KOPT-K1 (cell line): ENCODE measurements around the gene CD93.

Experiments used
- H3K27ac ChIP-seq: fragments of 200-600 bp; sonication (generic); 2 replicates; pipeline ENCODE4 v1.5.1; 2016; ENCODE audit warnings: antibody characterized with exemption, mild to moderate bottlenecking, low read depth, low read length; ENCODE audit not compliant: poor library complexity, severe bottlenecking
- H3K36me3 ChIP-seq: fragments of 200-600 bp; sonication (generic); 2 replicates; pipeline ENCODE4 v1.5.1; 2017; ENCODE audit warnings: antibody characterized with exemption, mild to moderate bottlenecking, low read length, moderate library complexity; ENCODE audit not compliant: insufficient read depth
- H3K9me3 ChIP-seq: fragments of 200-600 bp; sonication (generic); 2 replicates; pipeline ENCODE4 v1.5.1; 2017; ENCODE audit warnings: antibody characterized with exemption, low read length, mild to moderate bottlenecking; ENCODE audit not compliant: insufficient read depth, poor library complexity, severe bottlenecking

The CD93 gene

DNA sequence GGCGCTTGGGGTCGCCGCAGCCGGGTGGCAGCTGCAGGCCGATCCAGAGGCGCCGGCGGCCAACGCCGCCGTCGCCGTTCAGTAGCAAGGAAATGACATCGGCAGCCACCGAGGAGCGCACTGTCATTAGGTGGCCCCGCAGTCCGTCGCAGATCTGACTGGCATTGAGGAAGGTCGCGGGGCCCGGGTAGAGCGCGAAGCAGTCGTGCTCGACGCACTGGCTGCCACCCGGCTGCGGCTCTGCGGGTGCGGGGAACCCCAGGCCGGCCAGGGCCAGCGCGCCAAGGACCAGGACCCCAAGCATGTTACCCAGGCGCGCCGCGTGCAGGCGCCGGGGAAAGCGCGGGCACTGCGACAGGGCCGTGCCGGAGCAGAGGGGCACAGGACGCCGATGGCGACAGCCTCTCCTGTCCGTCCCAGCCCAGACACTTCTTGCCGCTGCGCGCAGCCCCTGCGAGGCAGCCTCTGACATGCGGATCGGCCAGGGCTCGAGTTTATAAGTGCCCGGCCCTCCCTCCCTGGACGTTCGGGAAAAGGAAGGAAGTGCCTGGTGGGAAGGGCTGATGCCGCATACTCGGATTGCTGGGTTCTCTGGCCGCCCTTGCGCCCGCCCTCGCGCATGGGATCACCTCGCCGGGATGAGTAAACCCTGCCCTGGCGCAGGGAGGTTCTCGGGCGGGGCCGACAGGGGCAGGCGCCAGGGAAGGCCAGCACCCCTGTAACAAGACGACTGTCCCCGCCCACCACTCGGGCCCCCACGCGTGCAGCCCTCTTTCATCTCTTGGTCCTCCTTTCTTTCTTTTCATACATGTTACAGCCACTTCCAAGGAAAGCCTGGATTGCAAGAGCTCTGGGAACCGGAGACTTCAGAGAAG, 36.7 kb downstream of the CD93 start, which contains the start of gene THBD:
Gene THBD, minus strand, starts transcription at position 472 of the 875 bp plus-strand sequence. Its CDS starts 168 bp downstream, at position 304.
- Histone ChIP-seq H3K36me3 (no peaks in the 10 kb centered on the region), H3K27ac (no peak within 1 kb of the TSS), H3K9me3 (no peaks in the 10 kb centered on the region)

DNA sequence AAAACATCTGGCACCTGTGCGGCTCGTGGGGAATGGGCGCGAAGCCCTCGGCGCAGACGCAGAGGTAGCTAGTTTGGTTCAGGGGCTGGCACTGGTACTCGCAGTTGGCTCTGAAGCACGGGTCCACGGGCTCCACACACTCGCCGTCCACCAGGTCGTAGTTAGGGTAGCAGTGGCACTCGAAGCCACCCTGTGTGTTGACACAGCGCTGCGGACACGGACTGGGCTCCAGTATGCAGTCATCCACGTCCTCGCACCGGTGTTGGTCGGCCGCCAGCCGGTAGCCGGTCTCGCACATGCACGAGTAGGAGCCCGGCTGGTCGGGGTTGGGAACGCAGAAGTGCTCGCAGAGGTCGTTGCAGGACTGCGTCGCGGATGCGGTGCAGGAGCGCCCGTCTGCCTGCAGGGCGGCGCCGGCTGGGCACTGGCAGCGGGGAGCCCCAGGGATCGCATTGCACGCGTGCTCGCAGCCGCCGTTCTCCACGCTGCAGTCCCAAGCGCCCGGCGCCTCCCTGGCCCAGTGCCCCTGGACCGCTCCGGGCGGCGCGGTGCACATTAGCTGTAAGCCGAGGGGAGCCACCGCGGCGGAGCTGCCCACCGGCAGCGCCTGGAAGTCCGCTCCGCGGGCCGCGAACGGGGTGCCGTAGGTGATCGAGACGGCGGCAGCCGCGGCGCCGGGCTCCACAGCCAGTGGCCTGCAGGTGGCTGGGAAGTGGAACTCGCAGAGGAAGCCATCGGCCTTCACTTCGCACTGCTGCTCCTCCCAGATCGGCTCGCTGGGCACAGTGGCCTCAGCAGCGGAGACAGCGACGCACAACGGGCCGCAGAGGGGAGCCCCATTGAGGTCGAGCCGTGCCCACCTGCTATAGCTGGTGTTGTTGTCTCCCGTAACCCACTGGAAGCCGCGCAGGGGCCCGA, 37.6 kb downstream of the CD93 start:
- H3K27ac ChIP-seq, result no peak overlapping the region
- H3K36me3 ChIP-seq, result no peaks in the 10 kb centered on the region
- no peaks in the 10 kb centered on the region for H3K9me3 ChIP-seq

DNA sequence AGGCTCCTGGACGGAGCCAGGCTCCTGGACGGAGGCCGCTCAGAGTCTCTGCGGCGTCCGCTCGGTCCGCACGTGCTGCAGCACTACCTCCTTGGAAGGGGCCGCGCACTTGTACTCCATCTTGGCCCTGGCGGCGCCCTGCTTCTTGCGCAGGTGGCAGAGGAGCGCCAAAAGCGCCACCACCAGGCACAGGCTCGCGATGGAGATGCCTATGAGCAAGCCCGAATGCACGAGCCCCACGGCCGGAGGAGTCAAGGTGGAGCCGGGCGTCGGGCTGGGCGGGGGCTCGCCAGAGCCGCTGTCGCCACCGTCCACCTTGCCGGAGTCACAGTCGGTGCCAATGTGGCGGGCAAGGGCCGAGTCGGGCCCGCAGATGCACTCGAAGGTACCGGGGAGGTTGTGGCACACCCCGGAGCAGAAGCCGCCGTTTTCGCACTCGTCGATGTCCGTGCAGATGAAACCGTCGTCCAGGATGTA, 38.3 kb downstream of the CD93 start:
- H3K27ac ChIP-seq, result no peak overlapping the region
- H3K36me3 ChIP-seq, result no peaks in the 10 kb centered on the region
- no peaks in the 10 kb centered on the region for H3K9me3 ChIP-seq

DNA sequence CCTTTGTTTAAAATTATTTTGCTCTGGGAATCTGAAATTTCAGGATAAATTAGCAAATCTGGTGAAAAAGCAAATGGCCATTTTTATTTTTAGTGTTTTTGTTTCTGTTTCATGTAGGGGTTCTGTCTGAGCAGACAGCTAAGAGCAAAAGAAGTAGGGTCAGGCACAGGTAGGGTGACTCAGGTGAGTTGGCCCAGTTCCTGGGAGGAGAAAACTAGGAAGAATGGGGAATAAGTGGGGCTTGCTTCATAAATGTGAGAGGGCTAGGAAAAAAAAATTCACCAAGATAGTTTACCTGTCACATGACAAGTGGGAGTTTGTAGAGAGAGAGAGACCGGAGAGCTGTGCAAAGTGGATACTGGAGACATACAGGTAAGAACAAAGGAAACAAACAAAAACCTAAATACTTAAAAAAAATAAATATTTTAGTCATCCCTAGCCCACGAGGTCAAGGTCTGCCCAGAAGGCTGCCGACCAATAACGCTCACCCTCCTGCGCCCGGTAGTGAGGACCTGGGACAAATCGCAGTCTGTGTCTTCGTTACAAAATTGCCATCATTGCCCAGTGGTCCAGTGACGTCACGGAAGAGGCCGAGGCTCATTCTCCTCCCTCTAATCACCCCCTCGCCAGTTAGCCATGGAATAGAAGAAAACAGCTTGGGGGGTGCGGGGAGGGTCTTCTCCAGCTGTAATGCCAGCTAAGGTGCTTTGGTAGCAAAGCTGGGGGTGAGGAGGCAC, 39.0 kb downstream of the CD93 start:
- no peaks in the 10 kb centered on the region for H3K36me3 ChIP-seq
- H3K27ac ChIP-seq, result no peak overlapping the region
- no peaks in the 10 kb centered on the region for H3K9me3 ChIP-seq

DNA sequence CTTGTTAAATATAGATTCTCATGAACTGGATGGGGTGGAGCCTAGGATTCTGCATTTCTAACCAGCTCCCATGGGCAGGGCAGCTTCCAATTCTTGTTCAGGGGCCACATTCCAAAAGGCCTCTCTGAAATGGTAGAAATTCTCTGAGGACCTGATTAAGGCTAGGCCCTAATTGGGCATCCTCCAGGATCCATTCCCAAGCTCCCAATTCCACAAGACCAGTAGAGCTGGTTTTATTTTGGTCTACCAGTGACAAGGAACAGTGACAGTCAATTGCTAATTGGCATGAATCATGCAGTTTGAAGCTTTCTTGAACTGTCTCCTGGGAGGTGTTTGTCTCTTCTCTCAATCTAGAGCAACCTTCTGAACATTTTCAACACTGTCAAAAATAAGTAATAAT, 39.7 kb downstream of the CD93 start:
- Histone ChIP-seq H3K9me3 (no peaks in the 10 kb centered on the region), H3K36me3 (no peaks in the 10 kb centered on the region), H3K27ac (no peak overlapping the region)

DNA sequence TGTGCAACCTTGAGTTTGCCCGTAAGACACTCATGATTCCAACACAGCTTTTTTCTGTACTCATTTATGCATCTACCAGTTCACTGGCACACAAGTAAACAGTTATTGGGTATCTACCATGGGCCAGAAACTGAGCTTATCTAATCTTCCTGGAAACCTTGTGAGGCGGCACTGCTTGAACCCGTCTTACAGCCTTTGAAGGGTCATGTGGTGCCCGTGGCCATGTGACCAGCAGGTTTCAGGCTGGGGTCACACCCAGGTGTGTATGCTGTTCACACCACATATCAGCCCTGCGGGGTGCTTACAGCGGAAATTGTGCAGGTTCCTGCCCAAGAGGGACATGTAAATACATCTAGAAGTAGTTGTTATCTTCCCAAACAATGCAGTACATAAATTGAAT, 42.7 kb downstream of the CD93 start:
- Histone ChIP-seq H3K9me3 (no peaks in the 10 kb centered on the region), H3K27ac (no peak overlapping the region), H3K36me3 (no peaks in the 10 kb centered on the region)

DNA sequence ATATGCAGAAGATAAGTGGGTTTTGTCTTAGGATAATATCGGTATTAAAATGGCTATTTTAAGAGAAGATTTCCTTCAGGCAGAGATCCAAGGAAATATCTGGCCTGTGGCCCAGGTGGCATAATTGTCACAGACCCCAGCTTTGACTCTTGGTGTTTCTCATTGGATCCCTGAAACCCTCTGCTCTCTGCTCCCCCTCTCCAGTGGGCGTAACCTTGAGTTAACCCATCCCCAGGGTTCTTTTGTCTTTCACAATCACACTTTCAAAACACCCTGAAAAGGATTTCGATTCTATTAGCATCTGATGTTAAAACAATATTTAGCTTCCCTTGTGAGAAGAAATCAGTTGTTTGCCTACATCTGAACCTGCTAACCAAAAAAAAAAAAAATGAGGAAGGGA, 43.9 kb downstream of the CD93 start:
- H3K9me3 ChIP-seq, result no peaks in the 10 kb centered on the region
- H3K36me3 ChIP-seq, result no peaks in the 10 kb centered on the region
- H3K27ac ChIP-seq, result no peak overlapping the region

DNA sequence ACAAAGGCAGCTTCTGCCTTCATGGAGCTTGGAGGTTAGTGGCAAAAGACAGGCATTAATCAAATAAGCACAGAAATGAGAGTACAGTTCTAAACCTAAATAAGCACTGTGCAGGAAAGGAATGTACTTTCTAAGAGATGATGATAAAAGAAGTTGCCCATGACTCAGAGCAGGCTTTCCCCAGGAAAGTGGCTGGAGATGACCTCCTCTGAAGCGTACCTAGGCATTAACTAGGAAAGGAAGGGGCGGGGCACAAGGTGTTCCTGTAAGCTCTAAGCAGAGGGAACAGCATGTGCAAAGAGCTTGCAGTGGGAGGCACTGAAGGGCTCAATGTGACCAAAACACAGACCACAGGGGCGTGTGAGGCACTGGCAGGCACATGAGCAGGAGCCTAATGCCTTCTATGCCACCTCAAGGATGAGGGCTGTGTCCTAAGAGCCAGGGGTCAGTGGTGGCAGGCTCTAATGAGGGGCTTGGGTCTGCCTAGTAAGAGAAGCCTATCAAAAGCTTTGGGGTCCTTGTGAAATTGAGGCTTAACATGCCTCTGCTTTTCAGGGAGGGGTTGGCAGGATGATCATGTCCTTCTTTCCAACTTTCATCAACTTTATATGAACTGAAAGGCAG, 46.1 kb downstream of the CD93 start:
- H3K9me3 ChIP-seq, result no peaks in the 10 kb centered on the region
- no peak overlapping the region for H3K27ac ChIP-seq

DNA sequence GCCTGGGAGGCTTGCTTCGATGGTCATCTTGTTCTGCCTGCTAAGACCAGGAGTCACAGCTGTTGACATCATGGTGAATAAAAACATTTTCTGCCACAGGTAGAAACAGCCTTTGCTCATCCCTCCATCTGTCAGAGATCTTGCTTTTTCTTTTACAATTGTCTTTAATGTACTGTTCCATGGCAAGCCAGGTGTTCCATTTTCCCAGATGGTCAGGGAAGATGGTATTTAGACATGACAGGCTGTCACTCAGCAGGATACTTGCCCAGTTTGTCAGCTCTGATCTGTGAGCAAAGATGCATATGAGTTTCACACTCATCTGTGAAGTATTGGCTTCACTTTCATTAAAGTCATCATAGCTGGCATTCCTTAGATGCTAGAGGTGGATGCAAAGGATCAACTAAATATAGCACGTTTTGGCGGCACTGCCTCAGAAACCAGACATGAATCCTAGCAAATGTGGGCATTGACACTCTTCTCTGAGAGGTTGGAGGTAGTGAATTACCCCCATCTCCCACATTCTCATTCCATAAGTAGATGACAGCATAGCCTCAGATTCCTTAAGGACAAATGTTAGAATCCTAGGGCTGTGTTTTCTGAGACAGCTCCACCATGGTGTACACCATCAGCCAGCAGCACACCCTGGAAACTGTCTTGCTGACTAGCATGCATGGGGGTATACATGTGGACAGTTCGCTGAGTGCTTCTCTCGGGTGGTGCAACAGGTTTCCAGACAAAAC, 46.8 kb downstream of the CD93 start:
- Histone ChIP-seq H3K9me3 (no peaks in the 10 kb centered on the region), H3K27ac (no peak overlapping the region)

More for the DNA sequence above, 46.1 kb downstream of the CD93 start:
- no peaks in the 10 kb centered on the region for H3K36me3 ChIP-seq

DNA sequence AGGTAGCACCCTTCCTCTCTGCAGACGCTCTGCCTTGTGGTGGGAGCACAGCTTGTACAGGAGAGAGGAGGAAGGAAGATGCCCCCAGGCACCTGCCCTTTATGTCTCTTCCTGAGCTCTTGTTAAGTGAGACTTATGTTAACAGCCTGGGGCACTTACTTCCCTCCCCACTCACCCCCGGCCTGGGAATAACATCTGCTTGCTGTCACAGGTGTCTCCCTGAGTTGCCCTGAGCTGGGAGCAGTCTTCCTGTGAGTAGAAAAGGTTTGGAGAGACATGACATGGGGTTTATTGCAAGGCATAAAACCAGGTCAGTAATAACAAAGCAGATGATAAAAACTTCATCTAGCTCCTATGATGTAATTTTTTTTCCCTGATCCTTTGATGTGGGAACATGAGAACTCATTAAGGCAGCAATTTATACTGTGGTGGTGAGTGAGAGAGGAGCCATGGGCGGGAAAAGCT, 49.1 kb downstream of the CD93 start:
- Histone ChIP-seq H3K9me3 (no peaks in the 10 kb centered on the region), H3K27ac (no peak overlapping the region), H3K36me3 (no peaks in the 10 kb centered on the region)

More for the DNA sequence above, 46.8 kb downstream of the CD93 start:
- no peaks in the 10 kb centered on the region for H3K36me3 ChIP-seq

DNA sequence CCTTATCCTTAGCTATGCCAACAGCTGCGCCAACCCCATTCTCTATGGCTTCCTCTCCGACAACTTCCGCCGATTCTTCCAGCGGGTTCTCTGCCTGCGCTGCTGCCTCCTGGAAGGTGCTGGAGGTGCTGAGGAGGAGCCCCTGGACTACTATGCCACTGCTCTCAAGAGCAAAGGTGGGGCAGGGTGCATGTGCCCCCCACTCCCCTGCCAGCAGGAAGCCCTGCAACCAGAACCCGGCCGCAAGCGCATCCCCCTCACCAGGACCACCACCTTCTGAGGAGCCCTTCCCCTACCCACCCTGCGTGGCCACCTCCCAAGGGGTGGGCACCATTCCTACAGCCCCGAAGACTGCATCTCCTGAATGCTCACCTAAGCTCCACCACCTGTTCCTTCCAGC, 49.8 kb downstream of the CD93 start:
- no peak overlapping the region for H3K27ac ChIP-seq
- no peaks in the 10 kb centered on the region for H3K9me3 ChIP-seq
- no peaks in the 10 kb centered on the region for H3K36me3 ChIP-seq

DNA sequence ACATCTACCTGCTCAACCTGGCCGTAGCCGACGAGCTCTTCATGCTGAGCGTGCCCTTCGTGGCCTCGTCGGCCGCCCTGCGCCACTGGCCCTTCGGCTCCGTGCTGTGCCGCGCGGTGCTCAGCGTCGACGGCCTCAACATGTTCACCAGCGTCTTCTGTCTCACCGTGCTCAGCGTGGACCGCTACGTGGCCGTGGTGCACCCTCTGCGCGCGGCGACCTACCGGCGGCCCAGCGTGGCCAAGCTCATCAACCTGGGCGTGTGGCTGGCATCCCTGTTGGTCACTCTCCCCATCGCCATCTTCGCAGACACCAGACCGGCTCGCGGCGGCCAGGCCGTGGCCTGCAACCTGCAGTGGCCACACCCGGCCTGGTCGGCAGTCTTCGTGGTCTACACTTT, 50.4 kb downstream of the CD93 start:
- Histone ChIP-seq H3K9me3 (no peaks in the 10 kb centered on the region), H3K36me3 (no peaks in the 10 kb centered on the region), H3K27ac (no peak overlapping the region)

DNA sequence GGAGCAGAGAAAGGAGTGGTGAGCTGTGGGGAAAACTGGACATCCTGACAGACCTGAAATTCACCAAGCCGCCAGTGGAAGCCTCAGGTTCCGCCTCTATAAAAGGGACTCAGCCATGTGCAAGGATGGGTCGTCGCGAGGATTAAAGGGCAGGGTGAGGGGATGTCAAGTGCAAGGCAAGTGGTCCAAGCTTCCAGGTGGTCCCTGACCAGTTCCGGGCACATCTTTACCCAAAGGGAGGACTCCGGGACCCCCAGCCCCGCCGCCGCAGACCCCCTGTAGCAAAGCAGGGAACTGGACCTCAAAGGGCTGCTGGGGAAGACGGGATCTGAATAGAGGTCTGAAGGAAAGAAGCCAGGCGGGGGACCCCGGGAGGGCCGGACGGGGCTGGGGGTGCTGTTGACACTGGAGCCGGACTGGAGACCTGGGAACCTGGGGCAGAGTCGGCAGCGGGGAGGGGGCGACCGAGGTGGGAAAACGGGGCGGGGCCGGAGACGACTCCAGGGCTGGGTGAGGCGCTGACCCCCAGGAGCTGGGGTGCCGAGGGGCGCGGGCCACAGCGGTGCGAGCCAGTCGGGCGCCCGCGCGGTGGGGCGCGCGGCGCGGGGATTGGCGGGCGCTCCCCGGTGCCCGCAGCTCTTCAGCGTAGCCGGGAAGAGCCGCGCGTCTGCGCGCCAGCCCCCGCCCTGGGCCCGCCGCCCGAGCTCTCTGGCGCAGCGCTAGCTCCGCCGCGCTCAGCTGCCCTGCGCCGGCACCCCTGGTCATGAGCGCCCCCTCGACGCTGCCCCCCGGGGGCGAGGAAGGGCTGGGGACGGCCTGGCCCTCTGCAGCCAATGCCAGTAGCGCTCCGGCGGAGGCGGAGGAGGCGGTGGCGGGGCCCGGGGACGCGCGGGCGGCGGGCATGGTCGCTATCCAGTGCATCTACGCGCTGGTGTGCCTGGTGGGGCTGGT, 51.1 kb downstream of the CD93 start, which contains the start of gene SSTR4:
Gene SSTR4, plus strand, starts transcription at position 592 of the 951 bp plus-strand sequence. Its CDS starts 172 bp downstream, at position 764.
- Histone ChIP-seq H3K27ac (no peak within 1 kb of the TSS), H3K36me3 (no peaks in the 10 kb centered on the region), H3K9me3 (no peaks in the 10 kb centered on the region)
